ENCODE results near the gene EPHA8. TPM values are rescaled to one million over a fixed set of nuclear protein-coding genes. Genes with fewer than 3 reads are reported as not detected.

The EPHA8 gene
- polyA plus RNA-seq, 1 donor (not counting 4 experiments of a cell fraction or from before 2014, with no cell fraction given): 1.0 TPM

GRCh38 chr1:22586356-22587130, 23.3 kb downstream of the EPHA8 start:
- Histone ChIP-seq H2AFZ (ENCODE audit: control insufficient read depth, low read length) (no peak overlapping the region), H3K27me3 (ENCODE audit: control insufficient read depth, extremely low read depth, insufficient read depth, low read length) (peaks cover 8% of the 10 kb centered on the region)
- dilution Hi-C loops (cut with MboI; ENCODE audit: extremely low pct_ligation_motif_present, low sequenced_read_pairs): no loop called here

DNA sequence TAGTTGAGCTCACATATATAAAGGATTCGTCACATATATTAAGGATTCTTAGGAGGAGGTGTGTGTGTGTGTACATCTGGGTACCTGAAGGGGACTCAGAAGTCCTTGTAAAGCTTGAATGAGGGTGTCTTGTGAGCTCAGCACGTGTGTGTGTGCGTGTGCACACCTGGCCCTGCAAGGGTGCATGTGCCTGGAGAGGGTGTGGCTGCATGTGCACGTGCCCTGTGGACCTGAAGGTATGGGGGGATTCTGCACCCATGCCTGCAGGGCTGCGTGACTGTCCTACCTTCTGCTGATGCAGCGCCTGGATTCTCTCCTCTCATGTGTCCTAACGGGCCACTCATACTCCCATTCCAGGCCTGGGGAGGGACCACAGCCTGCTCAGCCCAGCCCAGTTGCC, 24.0 kb downstream of the EPHA8 start:
- TF ChIP-seq EZH2 (IDR thresholded peaks at IDR 0.05; ENCODE audit: low read length): no peak
- TF ChIP-seq, protein P1, sequence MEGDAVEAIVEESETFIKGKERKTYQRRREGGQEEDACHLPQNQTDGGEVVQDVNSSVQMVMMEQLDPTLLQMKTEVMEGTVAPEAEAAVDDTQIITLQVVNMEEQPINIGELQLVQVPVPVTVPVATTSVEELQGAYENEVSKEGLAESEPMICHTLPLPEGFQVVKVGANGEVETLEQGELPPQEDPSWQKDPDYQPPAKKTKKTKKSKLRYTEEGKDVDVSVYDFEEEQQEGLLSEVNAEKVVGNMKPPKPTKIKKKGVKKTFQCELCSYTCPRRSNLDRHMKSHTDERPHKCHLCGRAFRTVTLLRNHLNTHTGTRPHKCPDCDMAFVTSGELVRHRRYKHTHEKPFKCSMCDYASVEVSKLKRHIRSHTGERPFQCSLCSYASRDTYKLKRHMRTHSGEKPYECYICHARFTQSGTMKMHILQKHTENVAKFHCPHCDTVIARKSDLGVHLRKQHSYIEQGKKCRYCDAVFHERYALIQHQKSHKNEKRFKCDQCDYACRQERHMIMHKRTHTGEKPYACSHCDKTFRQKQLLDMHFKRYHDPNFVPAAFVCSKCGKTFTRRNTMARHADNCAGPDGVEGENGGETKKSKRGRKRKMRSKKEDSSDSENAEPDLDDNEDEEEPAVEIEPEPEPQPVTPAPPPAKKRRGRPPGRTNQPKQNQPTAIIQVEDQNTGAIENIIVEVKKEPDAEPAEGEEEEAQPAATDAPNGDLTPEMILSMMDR (optimal IDR thresholded peaks at IDR 0.05 in 1 of 3, IDR thresholded peaks at IDR 0.05 in 1 of 3, conservative IDR thresholded peaks at IDR 0.05 in 1 of 3; ENCODE audit: extremely low read depth in 1 of 3, insufficient read depth in 2 of 3, low read length in 3 of 3): no peak
- no peaks in the 10 kb centered on the region for H3K79me2 ChIP-seq (ENCODE audit: control insufficient read depth, insufficient read depth, low read length)
- H3K36me3 ChIP-seq (ENCODE audit: control insufficient read depth in 2 of 2, extremely low read depth in 1 of 2, insufficient read depth in 2 of 2, low read length in 2 of 2): no peaks in the 10 kb centered on the region
- no peak overlapping the region for H3K4me3 ChIP-seq (ENCODE audit: control insufficient read depth in 2 of 3, extremely low read depth in 1 of 3, insufficient read depth in 2 of 3, low read depth in 1 of 3, low read length in 3 of 3)
- no peak overlapping the region for H2AFZ ChIP-seq (ENCODE audit: control insufficient read depth, low read length)
- FAIRE-seq (no peak), DNase-seq (ENCODE audit: low read depth, low spot score) (no peak)
- H3K27me3 ChIP-seq (ENCODE audit: control insufficient read depth, extremely low read depth, insufficient read depth, low read length): peaks cover 9% of the 10 kb centered on the region
- no peaks in the 10 kb centered on the region for H4K20me1 ChIP-seq (ENCODE audit: control insufficient read depth, extremely low read depth, insufficient read depth, low read length)
- H3K9ac ChIP-seq (ENCODE audit: control insufficient read depth, extremely low read depth, insufficient read depth, low read length): no peak overlapping the region
- dilution Hi-C loops (cut with MboI; ENCODE audit: extremely low pct_ligation_motif_present, low sequenced_read_pairs): no loop called here
- H3K9me1 ChIP-seq (ENCODE audit: control insufficient read depth, extremely low read depth, insufficient read depth, low read length): no peaks in the 10 kb centered on the region
- H3K4me2 ChIP-seq (ENCODE audit: control insufficient read depth, extremely low read depth, insufficient read depth, low read depth, low read length): no peak overlapping the region
- no peaks in the 10 kb centered on the region for H3K4me1 ChIP-seq (ENCODE audit: control insufficient read depth, extremely low read depth, insufficient read depth, low read length)
- H3K9me3 ChIP-seq (ENCODE audit: control insufficient read depth, low read depth, low read length): no peaks in the 10 kb centered on the region
- H3K27ac ChIP-seq (ENCODE audit: control insufficient read depth, insufficient read depth, low read length): no peak overlapping the region

More at GRCh38 chr1:22586356-22587130, 23.3 kb downstream of the EPHA8 start:
- Histone ChIP-seq H4K20me1 (ENCODE audit: control insufficient read depth, extremely low read depth, insufficient read depth, low read length) (no peaks in the 10 kb centered on the region), H3K4me1 (ENCODE audit: control insufficient read depth, extremely low read depth, insufficient read depth, low read length) (no peaks in the 10 kb centered on the region), H3K27ac (ENCODE audit: control insufficient read depth, insufficient read depth, low read length) (no peak overlapping the region), H3K4me2 (ENCODE audit: control insufficient read depth, extremely low read depth, insufficient read depth, low read depth, low read length) (no peak overlapping the region), H3K9ac (ENCODE audit: control insufficient read depth, extremely low read depth, insufficient read depth, low read length) (no peak overlapping the region), H3K36me3 (ENCODE audit: control insufficient read depth in 2 of 2, extremely low read depth in 1 of 2, insufficient read depth in 2 of 2, low read length in 2 of 2) (no peaks in the 10 kb centered on the region), H3K9me3 (ENCODE audit: control insufficient read depth, low read depth, low read length) (no peaks in the 10 kb centered on the region), H3K79me2 (ENCODE audit: control insufficient read depth, insufficient read depth, low read length) (no peaks in the 10 kb centered on the region), H3K9me1 (ENCODE audit: control insufficient read depth, extremely low read depth, insufficient read depth, low read length) (no peaks in the 10 kb centered on the region), H3K4me3 (ENCODE audit: control insufficient read depth in 2 of 3, extremely low read depth in 1 of 3, insufficient read depth in 2 of 3, low read depth in 1 of 3, low read length in 3 of 3) (no peak overlapping the region)
- FAIRE-seq (no peak), DNase-seq (ENCODE audit: low read depth, low spot score) (no peak)
- TF ChIP-seq, protein P1 (optimal IDR thresholded peaks at IDR 0.05 in 1 of 3, IDR thresholded peaks at IDR 0.05 in 1 of 3, conservative IDR thresholded peaks at IDR 0.05 in 1 of 3; ENCODE audit: extremely low read depth in 1 of 3, insufficient read depth in 2 of 3, low read length in 3 of 3): no peak
- no peak for TF ChIP-seq EZH2 (IDR thresholded peaks at IDR 0.05; ENCODE audit: low read length)

All from keratinocyte (primary cell).